Measurements from ENCODE around the gene PRICKLE2. TPM values are rescaled to one million over a fixed set of nuclear protein-coding genes. Genes with fewer than 3 reads are reported as not detected.

The PRICKLE2 gene
- total and polyA plus RNA-seq, 2 donors (not counting 1 experiment from before 2014, with no cell fraction given), result 14.1 to 29.4 TPM

- H3K27me3 ChIP-seq (ENCODE audit: control insufficient read depth, insufficient read depth, low read length), result no peaks in the 10 kb centered on the region
- peaks cover 5% of the 10 kb centered on the region for H3K36me3 ChIP-seq (ENCODE audit: control insufficient read depth, insufficient read depth, low read length)
- peak; percentile 89 to 90 for DNase-seq (ENCODE audit: low read depth in 2 of 2)
- no peak overlapping the region for H3K9ac ChIP-seq (ENCODE audit: insufficient read depth, low read length)
- TF ChIP-seq EZH2 (IDR thresholded peaks at IDR 0.05; ENCODE audit: low read length, missing control alignments), result no peak
- no peak for TF ChIP-seq CTCF (conservative IDR thresholded peaks at IDR 0.05 in 1 of 2, IDR thresholded peaks at IDR 0.05 in 1 of 2; ENCODE audit: low read depth in 1 of 2, low read length in 2 of 2)
- H4K20me1 ChIP-seq (ENCODE audit: control insufficient read depth, extremely low read depth, insufficient read depth, low read length), result no peaks in the 10 kb centered on the region
- H3K4me3 ChIP-seq (replicated peaks in 1 of 4; ENCODE audit: control extremely low read depth in 1 of 4, insufficient read depth in 1 of 4, low read depth in 3 of 4, low read length in 4 of 4), result no peak overlapping the region
- no peaks in the 10 kb centered on the region for H3K9me3 ChIP-seq (ENCODE audit: control insufficient read depth, insufficient read depth, low read depth, low read length)
- no peak overlapping the region for H3K4me2 ChIP-seq (ENCODE audit: extremely low read depth, insufficient read depth, low read length)
- no peaks in the 10 kb centered on the region for H3K79me2 ChIP-seq (ENCODE audit: control insufficient read depth, insufficient read depth, low read length)
- H2AFZ ChIP-seq (ENCODE audit: low read length), result no peak overlapping the region
- H3K4me1 ChIP-seq (ENCODE audit: control insufficient read depth, extremely low read depth, insufficient read depth, low read length), result peaks cover 8% of the 10 kb centered on the region
- peak overlapping the region; percentile 42 for H3K27ac ChIP-seq (ENCODE audit: insufficient read depth, low read length)
Measured at GRCh38 chr3:64163755-64164148, 61.5 kb downstream of the PRICKLE2 start.

- Histone ChIP-seq H3K4me3 (replicated peaks in 1 of 4; ENCODE audit: control extremely low read depth in 1 of 4, insufficient read depth in 1 of 4, low read depth in 3 of 4, low read length in 4 of 4) (no peak overlapping the region), H3K36me3 (ENCODE audit: control insufficient read depth, insufficient read depth, low read length) (peaks cover 5% of the 10 kb centered on the region), H4K20me1 (ENCODE audit: control insufficient read depth, extremely low read depth, insufficient read depth, low read length) (no peaks in the 10 kb centered on the region), H3K9me3 (ENCODE audit: control insufficient read depth, insufficient read depth, low read depth, low read length) (no peaks in the 10 kb centered on the region), H3K4me2 (ENCODE audit: extremely low read depth, insufficient read depth, low read length) (no peak overlapping the region), H2AFZ (ENCODE audit: low read length) (no peak overlapping the region), H3K27ac (ENCODE audit: insufficient read depth, low read length) (peak overlapping the region; percentile 42), H3K79me2 (ENCODE audit: control insufficient read depth, insufficient read depth, low read length) (no peaks in the 10 kb centered on the region), H3K27me3 (ENCODE audit: control insufficient read depth, insufficient read depth, low read length) (no peaks in the 10 kb centered on the region), H3K4me1 (ENCODE audit: control insufficient read depth, extremely low read depth, insufficient read depth, low read length) (peaks cover 10% of the 10 kb centered on the region), H3K9ac (ENCODE audit: insufficient read depth, low read length) (no peak overlapping the region)
- no peak for TF ChIP-seq CTCF (conservative IDR thresholded peaks at IDR 0.05 in 1 of 2, IDR thresholded peaks at IDR 0.05 in 1 of 2; ENCODE audit: low read depth in 1 of 2, low read length in 2 of 2)
- TF ChIP-seq EZH2 (IDR thresholded peaks at IDR 0.05; ENCODE audit: low read length, missing control alignments), result no peak
- no peak for DNase-seq (ENCODE audit: low read depth in 2 of 2)
Measured at GRCh38 chr3:64163019-64163754, 62.1 kb downstream of the PRICKLE2 start.

GRCh38 chr3:64161481-64161952 lies 63.7 kb downstream of the PRICKLE2 start:
- H3K79me2 ChIP-seq (ENCODE audit: control insufficient read depth, insufficient read depth, low read length), result no peaks in the 10 kb centered on the region
- peak in 1 of 2 donors; percentile 48 for DNase-seq (ENCODE audit: low read depth in 2 of 2)
- H3K4me3 ChIP-seq (replicated peaks in 1 of 4; ENCODE audit: control extremely low read depth in 1 of 4, insufficient read depth in 1 of 4, low read depth in 3 of 4, low read length in 4 of 4), result no peak overlapping the region
- H3K36me3 ChIP-seq (ENCODE audit: control insufficient read depth, insufficient read depth, low read length), result peaks cover 7% of the 10 kb centered on the region
- no peak for TF ChIP-seq CTCF (conservative IDR thresholded peaks at IDR 0.05 in 1 of 2, IDR thresholded peaks at IDR 0.05 in 1 of 2; ENCODE audit: low read depth in 1 of 2, low read length in 2 of 2)
- no peak for TF ChIP-seq EZH2 (IDR thresholded peaks at IDR 0.05; ENCODE audit: low read length, missing control alignments)
- H3K4me1 ChIP-seq (ENCODE audit: control insufficient read depth, extremely low read depth, insufficient read depth, low read length), result peaks cover 10% of the 10 kb centered on the region
- H3K27me3 ChIP-seq (ENCODE audit: control insufficient read depth, insufficient read depth, low read length), result no peaks in the 10 kb centered on the region
- H3K9ac ChIP-seq (ENCODE audit: insufficient read depth, low read length), result no peak overlapping the region
- H3K9me3 ChIP-seq (ENCODE audit: control insufficient read depth, insufficient read depth, low read depth, low read length), result no peaks in the 10 kb centered on the region
- H3K27ac ChIP-seq (ENCODE audit: insufficient read depth, low read length), result no peak overlapping the region
- no peak overlapping the region for H3K4me2 ChIP-seq (ENCODE audit: extremely low read depth, insufficient read depth, low read length)
- no peak overlapping the region for H2AFZ ChIP-seq (ENCODE audit: low read length)
- no peaks in the 10 kb centered on the region for H4K20me1 ChIP-seq (ENCODE audit: control insufficient read depth, extremely low read depth, insufficient read depth, low read length)
